ENCODE data around the gene CD37.

Gene CD37

DNA sequence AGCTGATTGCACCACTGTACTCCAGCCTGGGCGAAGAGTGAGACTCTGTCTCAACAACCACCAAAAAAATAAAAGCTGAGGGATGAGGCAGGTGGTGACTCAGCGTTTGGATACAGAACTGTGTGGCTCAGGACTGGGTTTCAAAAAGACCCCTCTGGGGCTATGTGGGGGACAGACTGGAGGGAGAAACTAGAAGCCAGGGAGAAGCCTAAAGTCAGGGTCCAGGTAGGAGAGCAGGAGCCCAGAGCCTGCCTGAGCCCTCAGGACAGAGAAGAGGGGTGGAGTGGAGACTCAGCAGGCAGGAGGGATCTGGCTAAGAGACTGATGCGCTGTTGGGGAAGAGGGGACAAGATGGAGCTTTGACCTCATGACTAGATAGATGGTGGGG, 1.8 kb upstream of the CD37 start:
- TF ChIP-seq, protein P1, sequence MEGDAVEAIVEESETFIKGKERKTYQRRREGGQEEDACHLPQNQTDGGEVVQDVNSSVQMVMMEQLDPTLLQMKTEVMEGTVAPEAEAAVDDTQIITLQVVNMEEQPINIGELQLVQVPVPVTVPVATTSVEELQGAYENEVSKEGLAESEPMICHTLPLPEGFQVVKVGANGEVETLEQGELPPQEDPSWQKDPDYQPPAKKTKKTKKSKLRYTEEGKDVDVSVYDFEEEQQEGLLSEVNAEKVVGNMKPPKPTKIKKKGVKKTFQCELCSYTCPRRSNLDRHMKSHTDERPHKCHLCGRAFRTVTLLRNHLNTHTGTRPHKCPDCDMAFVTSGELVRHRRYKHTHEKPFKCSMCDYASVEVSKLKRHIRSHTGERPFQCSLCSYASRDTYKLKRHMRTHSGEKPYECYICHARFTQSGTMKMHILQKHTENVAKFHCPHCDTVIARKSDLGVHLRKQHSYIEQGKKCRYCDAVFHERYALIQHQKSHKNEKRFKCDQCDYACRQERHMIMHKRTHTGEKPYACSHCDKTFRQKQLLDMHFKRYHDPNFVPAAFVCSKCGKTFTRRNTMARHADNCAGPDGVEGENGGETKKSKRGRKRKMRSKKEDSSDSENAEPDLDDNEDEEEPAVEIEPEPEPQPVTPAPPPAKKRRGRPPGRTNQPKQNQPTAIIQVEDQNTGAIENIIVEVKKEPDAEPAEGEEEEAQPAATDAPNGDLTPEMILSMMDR (IDR thresholded peaks at IDR 0.05; ENCODE audit: insufficient read depth, low read depth, low read length, missing control alignments) = no peak
- no peak overlapping the region for H3K4me3 ChIP-seq (ENCODE audit: low read length)

GRCh38 chr19:49333811-49334288, 1.4 kb upstream of the CD37 start:
- no peak for DNase-seq (ENCODE audit: low read depth)
- TF ChIP-seq, protein P1 (IDR thresholded peaks at IDR 0.05; ENCODE audit: insufficient read depth, low read depth, low read length, missing control alignments) = no peak
- no peak overlapping the region for H3K4me3 ChIP-seq (ENCODE audit: low read length)

More for the DNA sequence above, 1.8 kb upstream of the CD37 start:
- peak; percentile 21 for DNase-seq (ENCODE audit: low read depth)

DNA sequence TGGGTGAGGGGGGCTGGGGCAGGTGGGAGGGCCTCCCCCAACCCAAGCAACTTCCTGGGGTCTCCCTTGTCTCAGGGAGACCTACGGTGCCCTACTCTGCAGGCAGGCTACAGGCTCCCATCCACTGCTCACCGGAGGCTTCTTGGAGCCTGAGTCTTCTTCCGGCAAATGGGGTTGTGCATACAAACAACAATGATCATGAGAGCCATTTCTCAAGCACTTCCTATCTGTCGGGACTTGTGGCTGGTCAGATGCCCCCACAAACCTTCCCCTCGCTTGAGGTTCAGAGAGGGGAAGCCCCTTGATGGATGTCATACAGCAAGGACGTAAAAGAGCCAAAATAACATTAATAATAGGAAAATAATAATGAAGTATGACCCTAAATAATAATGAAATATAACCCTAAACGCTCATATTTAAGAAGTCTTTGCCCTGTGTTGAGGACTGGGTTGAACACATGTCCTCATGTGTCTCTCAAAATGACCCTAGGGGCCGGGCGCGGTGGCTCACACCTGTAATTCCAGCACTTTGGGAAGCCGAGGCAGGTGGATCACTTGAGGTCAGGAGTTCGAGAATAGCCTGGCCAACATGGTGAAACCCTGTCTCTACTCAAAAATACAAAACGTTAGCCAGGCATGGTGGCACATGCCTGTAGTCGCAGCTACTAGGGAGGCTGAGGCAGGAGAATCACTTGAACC, 727 bp downstream of the CD37 start:
- TF ChIP-seq, protein P1 (IDR thresholded peaks at IDR 0.05; ENCODE audit: insufficient read depth, low read depth, low read length, missing control alignments) = no peak
- DNase-seq (ENCODE audit: low read depth) = no peak
- H3K4me3 ChIP-seq (ENCODE audit: low read length) = no peak overlapping the region

- TF ChIP-seq, protein P1 (IDR thresholded peaks at IDR 0.05; ENCODE audit: insufficient read depth, low read depth, low read length, missing control alignments) = no peak
- no peak overlapping the region for H3K4me3 ChIP-seq (ENCODE audit: low read length)
Measured at GRCh38 chr19:49336482-49337266, 1.5 kb downstream of the CD37 start.

DNA sequence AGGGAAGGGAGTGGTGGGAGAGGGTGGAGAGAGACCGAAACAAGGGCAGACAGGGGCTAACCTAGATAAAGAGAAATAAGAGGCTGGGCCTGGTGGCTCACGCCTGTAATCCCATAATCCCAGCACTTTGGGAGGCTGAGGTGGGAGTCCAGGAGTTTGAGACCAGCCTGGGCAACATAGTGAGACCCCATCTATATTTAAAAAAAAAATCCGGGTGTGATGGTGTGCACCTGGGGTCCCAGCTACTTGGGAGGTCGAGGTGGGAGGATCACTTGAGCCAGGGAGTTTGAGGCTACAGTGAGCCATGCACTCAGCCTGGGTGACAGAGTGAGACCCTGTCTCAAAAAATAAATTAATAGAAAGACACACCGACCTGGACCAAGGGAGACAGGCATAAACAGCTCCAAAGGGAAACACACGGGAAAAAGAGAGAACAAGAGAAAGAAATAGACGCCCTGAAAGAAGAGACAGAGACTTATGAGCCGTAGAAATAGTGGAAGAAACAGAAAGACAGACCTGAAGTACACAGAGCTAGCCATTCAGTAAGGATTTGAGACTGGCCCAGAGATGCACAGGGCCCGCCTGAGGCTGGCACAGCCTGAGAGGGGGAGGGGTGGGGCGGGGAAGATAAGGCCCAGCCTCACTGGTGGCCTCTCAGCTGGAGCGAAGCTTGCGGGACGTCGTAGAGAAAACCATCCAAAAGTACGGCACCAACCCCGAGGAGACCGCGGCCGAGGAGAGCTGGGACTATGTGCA, 2.2 kb downstream of the CD37 start:
- H3K4me3 ChIP-seq (ENCODE audit: low read length) = no peak overlapping the region
- TF ChIP-seq, protein P1 (IDR thresholded peaks at IDR 0.05; ENCODE audit: insufficient read depth, low read depth, low read length, missing control alignments) = no peak
- no peak for DNase-seq (ENCODE audit: low read depth)

More at GRCh38 chr19:49336482-49337266, 1.5 kb downstream of the CD37 start:
- DNase-seq (ENCODE audit: low read depth) = no peak

GRCh38 chr19:49338023-49338677, 2.9 kb downstream of the CD37 start:
- no peak overlapping the region for H3K4me3 ChIP-seq (ENCODE audit: low read length)
- DNase-seq (ENCODE audit: low read depth) = no peak
- TF ChIP-seq, protein P1 (IDR thresholded peaks at IDR 0.05; ENCODE audit: insufficient read depth, low read depth, low read length, missing control alignments) = no peak
